ENCODE data around the gene BST1.

BST1 gene

DNA sequence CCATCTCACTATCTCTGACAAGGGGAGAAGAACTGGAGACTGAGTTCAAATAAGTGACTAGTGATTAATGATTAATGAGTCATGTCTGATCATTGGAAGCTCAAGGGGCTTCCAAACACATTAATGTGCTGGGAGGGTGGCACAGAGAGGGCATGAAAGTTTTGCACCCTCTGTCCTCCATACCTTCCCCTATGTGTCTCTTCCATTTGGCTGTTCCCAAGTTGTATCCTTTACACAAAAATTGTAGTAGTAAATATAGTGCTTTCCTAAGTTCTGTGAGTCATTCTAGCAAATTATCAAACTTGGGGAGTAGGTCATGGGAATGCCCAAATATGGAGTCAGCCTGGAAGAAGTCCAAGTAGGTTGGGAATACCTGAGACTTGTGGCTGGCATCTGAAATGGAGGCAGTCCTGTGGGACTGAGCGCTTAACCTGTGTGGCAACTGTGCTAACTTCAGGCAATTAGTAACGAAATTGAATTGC lies 25.3 kb upstream of the BST1 start:
- DNase-seq = no peak

DNA sequence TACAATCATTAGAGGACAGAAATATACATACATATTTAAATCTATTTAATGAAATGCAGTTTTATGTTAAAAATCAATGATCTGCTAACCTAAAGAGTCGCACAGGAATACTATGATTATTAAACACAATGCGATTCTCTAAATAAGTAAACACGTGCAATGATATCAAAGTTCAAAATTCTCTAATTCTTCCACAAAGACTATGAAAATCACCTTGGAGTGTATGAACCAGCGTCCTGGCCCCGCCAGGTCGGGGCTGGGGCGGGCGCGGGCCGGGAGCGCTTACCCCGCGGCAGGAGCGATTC lies 21.8 kb upstream of the BST1 start:
- no peak for DNase-seq

DNA sequence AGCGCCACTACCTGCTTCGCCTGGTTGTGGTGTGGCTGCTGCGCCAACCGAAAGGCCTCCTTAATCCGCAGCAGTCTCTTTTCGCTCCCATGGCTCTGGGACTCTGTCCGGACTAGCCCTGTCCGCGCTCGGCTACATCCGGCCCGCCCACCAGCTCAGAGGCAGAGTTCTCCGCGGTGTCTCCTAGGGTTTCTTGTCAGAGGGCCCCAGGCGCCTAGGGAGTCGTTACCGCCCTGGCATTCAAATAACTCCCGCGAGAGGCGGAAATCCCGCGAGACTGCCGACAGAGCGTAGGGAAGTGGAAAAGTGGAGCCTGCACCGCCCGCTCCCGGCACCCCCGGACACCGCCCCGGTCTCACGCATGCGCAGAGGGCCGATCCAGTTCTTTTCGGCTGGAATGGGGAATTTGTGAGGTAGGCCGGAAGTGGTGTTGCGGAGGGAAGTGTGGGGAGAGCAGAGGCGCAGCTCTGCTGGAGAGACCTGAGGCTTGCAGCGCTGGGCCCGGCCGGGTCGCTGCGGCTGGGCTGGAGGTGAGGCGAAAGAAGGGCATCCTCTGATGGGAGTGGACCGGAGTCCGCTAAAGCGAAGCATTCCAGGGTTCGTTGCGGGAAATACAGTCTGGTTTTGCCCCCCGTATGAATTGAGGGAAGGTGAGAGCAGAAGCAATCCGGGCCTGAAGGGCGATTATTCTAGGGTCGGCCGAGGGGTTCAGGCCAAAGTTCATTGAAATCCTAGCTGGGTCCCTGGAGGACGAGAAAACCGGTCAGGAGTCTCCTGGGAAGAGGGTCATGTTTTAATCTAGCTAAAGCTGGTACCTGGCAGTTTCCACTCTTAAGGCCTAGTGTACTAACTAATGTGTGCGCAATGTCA lies 21.3 kb upstream of the BST1 start, which contains the start of gene FAM200B:
TSS of gene FAM200B (plus strand) at position 456 of the 870 bp plus-strand sequence. CDS start 5,151 bp downstream, outside the sequence.
- peak; percentile 94 for DNase-seq

GRCh38 chr4:15682242-15683142 lies 20.4 kb upstream of the BST1 start:
- DNase-seq = no peak

DNA sequence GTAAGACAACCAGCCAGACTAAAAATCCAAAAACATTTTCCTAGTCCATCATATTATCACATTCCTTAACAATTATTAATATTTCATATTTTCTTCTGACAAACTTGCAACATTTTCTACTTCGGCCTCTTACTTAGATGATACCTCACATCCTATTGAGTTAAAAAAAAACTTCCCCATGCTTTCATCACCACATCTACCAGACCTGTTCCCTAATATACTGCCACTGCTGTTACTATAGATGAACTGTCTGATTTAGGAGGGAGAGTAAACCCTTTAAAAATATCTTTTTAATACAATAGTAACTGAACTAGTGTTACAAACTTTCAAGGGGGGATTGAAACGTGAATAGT lies 19.7 kb upstream of the BST1 start:
- DNase-seq = no peak

GRCh38 chr4:15684498-15684897 lies 18.4 kb upstream of the BST1 start:
- DNase-seq = no peak

DNA sequence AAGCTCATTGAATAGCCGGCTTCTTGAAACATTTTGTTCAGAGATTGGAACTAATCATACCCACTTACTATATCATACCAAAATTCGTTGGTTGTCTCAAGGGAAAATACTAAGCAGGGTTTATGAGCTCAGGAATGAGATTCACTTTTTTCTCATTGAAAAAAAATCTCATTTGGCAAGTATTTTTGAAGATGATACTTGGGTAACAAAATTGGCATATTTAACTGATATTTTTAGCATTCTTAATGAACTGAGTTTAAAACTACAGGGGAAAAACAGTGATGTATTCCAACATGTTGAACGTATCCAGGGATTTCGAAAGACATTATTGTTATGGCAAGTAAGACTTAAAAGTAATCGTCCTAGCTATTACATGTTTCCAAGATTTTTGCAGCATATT lies 14.8 kb upstream of the BST1 start:
- DNase-seq = no peak

- no peak for DNase-seq
Observed at GRCh38 chr4:15689540-15689939, 13.3 kb upstream of the BST1 start.

DNA sequence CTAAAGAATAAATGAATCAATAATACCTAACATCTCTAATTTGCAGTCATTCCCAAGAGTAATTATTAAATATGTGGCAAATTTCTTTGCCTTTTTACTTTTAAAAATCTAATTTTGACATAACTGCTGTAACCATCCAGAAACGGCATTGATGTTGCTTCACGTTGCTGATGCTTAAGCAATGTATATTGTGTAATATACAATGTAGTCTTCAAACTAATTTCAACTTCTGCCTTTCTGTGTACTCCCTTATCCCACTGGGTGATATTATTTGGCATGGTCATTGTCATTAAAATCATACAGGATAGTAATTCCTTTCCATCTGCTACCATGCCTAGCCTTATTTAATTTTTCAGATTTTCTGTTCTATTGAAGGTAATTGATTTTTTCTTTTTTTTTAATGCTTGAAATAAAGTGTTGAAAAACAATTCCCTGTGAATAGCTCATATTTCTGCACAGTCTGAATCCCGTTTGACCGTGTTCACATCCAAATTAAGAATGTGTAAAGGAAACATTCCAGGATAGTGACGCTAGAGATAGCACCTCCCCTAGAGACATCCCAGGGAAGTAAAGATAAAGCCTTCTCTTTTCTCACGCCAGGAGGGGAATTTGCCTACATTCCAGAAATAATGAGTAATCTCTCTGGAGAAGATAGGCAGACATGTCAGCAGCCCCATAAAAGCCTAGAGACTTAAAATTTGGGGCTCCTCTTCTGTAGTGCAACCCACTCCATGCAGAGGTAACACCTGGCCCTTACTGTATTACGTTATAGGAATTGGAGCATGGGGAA lies 12.7 kb upstream of the BST1 start:
- DNase-seq = no peak

DNA sequence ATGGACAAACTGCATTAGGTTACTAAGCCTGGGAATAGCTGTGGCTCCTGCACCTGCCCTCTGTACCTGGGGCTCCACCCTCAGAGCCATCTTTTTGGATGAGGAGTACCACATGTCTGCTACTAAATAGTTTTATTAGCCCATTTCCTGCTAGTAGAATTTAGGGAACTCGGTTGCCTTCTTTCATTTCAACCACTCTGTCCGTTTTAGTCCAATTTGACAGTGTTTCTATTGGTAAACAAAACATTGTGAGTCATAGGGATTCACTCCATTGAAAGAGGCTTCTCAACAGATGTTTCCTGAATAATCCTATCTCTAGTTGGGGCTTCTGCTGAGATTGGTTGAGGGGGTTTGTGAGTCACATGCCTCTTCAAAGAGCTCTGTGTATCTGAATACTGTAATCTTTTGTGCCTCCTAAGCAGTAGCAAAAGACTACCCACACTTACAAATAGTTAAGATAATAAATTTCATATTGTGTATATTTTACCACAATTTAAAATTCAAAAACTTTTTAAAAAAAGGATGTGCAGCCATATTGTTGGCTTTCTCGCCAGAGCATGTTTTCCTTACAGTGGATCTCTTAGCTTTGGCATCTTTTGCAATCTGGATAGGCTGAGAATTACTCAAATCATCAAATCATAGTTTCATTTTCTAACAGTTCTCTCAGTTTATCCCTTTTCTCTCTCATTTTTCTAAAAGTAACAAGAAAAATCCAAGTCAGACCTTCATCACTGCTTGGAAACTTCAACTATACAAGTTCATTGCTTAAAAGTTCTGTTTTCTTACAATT lies 11.3 kb upstream of the BST1 start:
- no peak for DNase-seq

GRCh38 chr4:15692602-15693001 lies 10.3 kb upstream of the BST1 start:
- DNase-seq = no peak

GRCh38 chr4:15694431-15694830 lies 8.4 kb upstream of the BST1 start:
- no peak for DNase-seq

GRCh38 chr4:15695240-15695699 lies 7.6 kb upstream of the BST1 start:
- DNase-seq = no peak

GRCh38 chr4:15695729-15696128 lies 7.1 kb upstream of the BST1 start:
- DNase-seq = no peak

- DNase-seq = no peak
Observed at GRCh38 chr4:15696866-15697265, 6.0 kb upstream of the BST1 start.

DNA sequence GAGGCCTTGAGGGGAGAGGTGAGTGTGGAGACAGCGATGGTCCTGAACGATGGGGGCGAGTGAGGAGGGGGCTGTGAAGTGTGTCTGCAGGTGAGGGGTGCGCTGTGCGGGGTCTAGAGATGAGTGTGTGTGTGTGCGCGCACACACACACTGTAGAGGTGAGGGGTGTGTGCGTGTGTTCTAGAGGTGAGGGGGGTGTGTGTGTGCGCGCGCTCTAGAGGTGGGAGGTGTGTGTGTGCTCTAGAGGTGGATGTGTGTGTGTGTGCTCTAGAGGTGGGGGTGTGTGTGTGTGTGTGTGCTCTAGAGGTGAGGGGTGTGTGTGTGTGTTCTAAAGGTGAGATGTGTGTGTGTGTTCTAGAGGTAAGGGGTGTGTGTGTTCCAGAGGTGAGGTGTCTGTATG lies 574 bp downstream of the BST1 start:
- no peak for DNase-seq

DNA sequence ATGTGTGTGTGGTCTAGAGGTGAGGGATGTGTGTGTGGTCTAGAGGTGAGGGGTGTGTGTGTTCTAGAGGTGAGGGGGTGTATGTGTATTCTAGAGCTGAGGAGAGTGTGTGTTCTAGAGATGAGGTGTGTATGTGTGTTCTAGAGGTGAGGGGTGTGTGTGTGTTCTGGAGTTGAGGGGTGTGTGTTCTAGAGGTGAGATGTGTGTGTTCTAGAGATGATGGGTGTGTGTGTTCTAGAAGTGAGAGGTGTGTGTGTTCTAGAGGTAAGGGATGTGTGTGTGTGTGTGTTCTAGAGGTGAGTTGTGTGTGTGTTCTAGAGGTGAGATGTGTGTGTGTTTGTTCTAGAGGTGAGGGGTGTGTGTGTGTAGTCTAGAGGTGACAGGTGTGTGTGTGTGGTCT lies 1.3 kb downstream of the BST1 start:
- DNase-seq = no peak

GRCh38 chr4:15706646-15707362 lies 3.9 kb downstream of the BST1 start:
- DNase-seq = no peak

DNA sequence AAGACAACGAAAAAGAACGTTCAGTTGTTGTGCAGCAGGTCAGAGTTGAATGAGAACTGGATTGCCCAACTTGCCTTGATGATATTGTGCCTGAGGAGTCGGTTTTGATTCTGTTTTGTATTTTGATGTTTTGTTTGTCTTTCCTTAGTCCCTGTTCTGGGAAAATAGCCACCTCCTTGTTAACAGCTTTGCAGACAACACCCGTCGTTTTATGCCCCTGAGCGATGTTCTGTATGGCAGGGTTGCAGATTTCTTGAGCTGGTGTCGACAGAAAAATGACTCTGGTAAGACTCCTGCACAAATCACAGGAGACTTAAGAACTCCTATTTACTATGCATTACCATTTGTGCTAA lies 4.5 kb downstream of the BST1 start:
- DNase-seq = no peak

- no peak for DNase-seq
Observed at GRCh38 chr4:15711762-15712161, 8.9 kb downstream of the BST1 start.

GRCh38 chr4:15712214-15712613 lies 9.3 kb downstream of the BST1 start:
- no peak for DNase-seq

DNA sequence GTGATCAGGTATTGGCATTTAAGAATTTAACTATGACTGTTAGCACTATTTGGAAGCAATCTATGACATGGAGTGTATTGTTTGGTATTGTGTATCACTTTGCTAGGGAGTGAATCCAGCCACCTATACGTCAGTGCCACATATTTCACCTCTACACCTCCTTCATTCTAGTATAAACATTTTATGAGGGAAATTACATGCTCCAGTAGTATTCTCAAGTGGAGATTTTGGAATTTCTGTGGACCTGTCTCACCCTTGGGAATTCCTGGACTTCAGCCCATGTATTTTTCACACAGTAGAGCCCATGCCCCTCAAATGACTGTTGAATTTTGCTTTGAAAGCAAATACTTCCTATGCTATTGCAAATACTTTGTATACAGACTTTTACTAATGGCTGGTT lies 11.3 kb downstream of the BST1 start:
- DNase-seq = no peak
